H1 (cell line): Measurements from ENCODE around the gene ALPL. TPM values are rescaled to one million over a fixed set of nuclear protein-coding genes. Genes with fewer than 3 reads are reported as not detected.
A peak's percentile ranks its signal among the peaks of the same experiment; 100 is the strongest.

Experiments used
- CTCF ChIA-PET: fragments of 300-600 bp; sonication (Branson Sonifier 250); formaldehyde crosslinking; loops from one replicate; lab custom pipeline; 2021; ENCODE audit not compliant: partially characterized antibody; lab: Charles Lee
- POLR2A ChIA-PET: fragments of 300-600 bp; sonication (Branson Sonifier 250); formaldehyde crosslinking; loops from one replicate; lab custom pipeline; 2021; ENCODE audit warnings: inconsistent platforms; ENCODE audit not compliant: partially characterized antibody; lab: Charles Lee
- DNase-seq, 2 experiments: peaks; one replicate each; pipeline versions ENCODE4 v3.0.0 to v3.0.0-alpha.2; 2010 to 2022; ENCODE audit warnings: low spot score in 2 of 2, low read depth in 1 of 2, mixed read lengths in 1 of 2
- FAIRE-seq: peaks from 2 replicates; lab custom pipeline; 2011; peaks lifted over from hg19 to GRCh38; lab: Jason Lieb, UNC
- H2AFZ ChIP-seq: 2 replicates; pipeline ENCODE4 v1.8.1; 2012; ENCODE audit warnings: low read length, inconsistent platforms
- H2AK5ac ChIP-seq: 2 replicates; pipeline ENCODE4 v1.6.1; 2013; ENCODE audit warnings: low read depth, low read length
- H2BK120ac ChIP-seq: replicated peaks from 2 replicates; pipeline ENCODE3; 2013; ENCODE audit warnings: low read depth, low read length, inconsistent platforms
- H2BK12ac ChIP-seq: 2 replicates; pipeline ENCODE4 v1.6.1; 2013; ENCODE audit warnings: low read depth, low read length
- H2BK15ac ChIP-seq: 2 replicates; pipeline ENCODE4 v1.6.1; 2013; ENCODE audit warnings: low read length
- H2BK20ac ChIP-seq: 2 replicates; pipeline ENCODE4 v1.6.1; 2013; ENCODE audit warnings: low read length
- H2BK5ac ChIP-seq: 2 replicates; pipeline ENCODE4 v1.6.1; 2013; ENCODE audit warnings: low read depth, low read length
- H3K14ac ChIP-seq: 2 replicates; pipeline ENCODE4 v1.6.1; 2013; ENCODE audit warnings: inconsistent platforms; ENCODE audit not compliant: insufficient read length
- H3K18ac ChIP-seq: 2 replicates; pipeline ENCODE4 v1.6.1; 2013; ENCODE audit warnings: low read length; ENCODE audit errors: extremely low read depth
- H3K23ac ChIP-seq: 2 replicates; pipeline ENCODE4 v1.6.1; 2013; ENCODE audit warnings: inconsistent platforms; ENCODE audit not compliant: insufficient read length
- H3K23me2 ChIP-seq: 2 replicates; pipeline ENCODE4 v1.6.1; 2013; ENCODE audit warnings: low read depth, low read length
- H3K27ac ChIP-seq: 2 replicates; pipeline ENCODE4 v1.6.1; 2011; ENCODE audit warnings: low read depth, low read length, inconsistent platforms
- H3K27me3 ChIP-seq, 4 experiments: replicated peaks in 1 of 4; 1 replicate in 1 of 4; 2 replicates in 3 of 4; pipeline versions ENCODE4 v1.6.1 to v1.8.1; 2011 to 2013; ENCODE audit warnings: low read length in 3 of 4, mild to moderate bottlenecking in 3 of 4, inconsistent platforms in 2 of 4, mixed read lengths in 2 of 4, moderate library complexity in 1 of 4; ENCODE audit not compliant: control insufficient read depth in 3 of 4, insufficient read depth in 3 of 4; ENCODE audit errors: extremely low read depth in 1 of 4
- H3K36me3 ChIP-seq, 4 experiments: 2 replicates each; pipeline versions ENCODE4 v1.6.1 to v1.8.1; 2011 to 2013; ENCODE audit warnings: mild to moderate bottlenecking in 4 of 4, low read length in 3 of 4, moderate library complexity in 2 of 4, control low read depth in 1 of 4, inconsistent platforms in 1 of 4; ENCODE audit not compliant: insufficient read depth in 4 of 4, control insufficient read depth in 2 of 4
- H3K4ac ChIP-seq: replicated peaks from 2 replicates; pipeline ENCODE3; 2013; ENCODE audit warnings: low read length, low read depth, mixed read lengths, inconsistent platforms; ENCODE audit not compliant: insufficient read length
- H3K4me1 ChIP-seq, 4 experiments: replicated peaks in 1 of 4; 1 replicate in 1 of 4; 2 replicates in 3 of 4; pipeline versions ENCODE4 v1.6.1 to v1.8.1; 2011 to 2013; ENCODE audit warnings: low read length in 3 of 4, inconsistent platforms in 2 of 4, mixed read lengths in 1 of 4; ENCODE audit not compliant: insufficient read depth in 4 of 4, control insufficient read depth in 3 of 4
- H3K4me2 ChIP-seq, 2 experiments: 2 replicates each; pipeline versions ENCODE4 v1.6.1 to v1.8.1; 2011 to 2013; ENCODE audit warnings: low read depth in 2 of 2, low read length in 2 of 2, control low read depth in 1 of 2, inconsistent platforms in 1 of 2, mild to moderate bottlenecking in 1 of 2; ENCODE audit not compliant: insufficient read depth in 1 of 2
- H3K4me3 ChIP-seq, 4 experiments: fragments of 200-600, 300-600 bp in 1 of 4; sonication (generic), shearing (Covaris generic), sonication (Bioruptor Twin) in 1 of 4; 2 replicates each; pipeline versions ENCODE4 v1.5.1 to v1.8.1; 2011 to 2016; ENCODE audit warnings: low read length in 4 of 4, low read depth in 3 of 4, control low read depth in 2 of 4, inconsistent platforms in 2 of 4, mild to moderate bottlenecking in 2 of 4, mixed read lengths in 1 of 4, moderate library complexity in 1 of 4; ENCODE audit not compliant: insufficient read depth in 2 of 4; ENCODE audit errors: extremely low read depth in 1 of 4
- H3K56ac ChIP-seq: replicated peaks from 2 replicates; pipeline ENCODE3; 2013; ENCODE audit warnings: low read depth, mild to moderate bottlenecking, mixed read lengths, low read length, inconsistent platforms; ENCODE audit not compliant: insufficient read length
- H3K79me1 ChIP-seq: 2 replicates; pipeline ENCODE4 v1.6.1; 2013; ENCODE audit warnings: low read depth, low read length, control low read depth
- H3K79me2 ChIP-seq, 2 experiments: 2 replicates each; pipeline versions ENCODE4 v1.6.1 to v1.8.1; 2012 to 2013; ENCODE audit warnings: low read length in 2 of 2, mild to moderate bottlenecking in 2 of 2, inconsistent platforms in 1 of 2; ENCODE audit not compliant: insufficient read depth in 2 of 2, control insufficient read depth in 1 of 2
- H3K9ac ChIP-seq, 4 experiments: replicated peaks in 1 of 4; 1 replicate in 1 of 4; 2 replicates in 3 of 4; pipeline versions ENCODE4 v1.6.1 to v1.8.1; 2011 to 2013; ENCODE audit warnings: low read depth in 3 of 4, low read length in 3 of 4, control low read depth in 2 of 4, mild to moderate bottlenecking in 2 of 4, moderate library complexity in 2 of 4, inconsistent platforms in 1 of 4; ENCODE audit errors: extremely low read depth in 1 of 4
- H3K9me3 ChIP-seq, 2 experiments: 2 replicates each; pipeline versions ENCODE4 v1.6.1 to v1.8.1; 2012 to 2013; ENCODE audit warnings: mild to moderate bottlenecking in 2 of 2, moderate library complexity in 2 of 2, control low read depth in 1 of 2, inconsistent platforms in 1 of 2, low read depth in 1 of 2, low read length in 1 of 2, mixed read lengths in 1 of 2; ENCODE audit not compliant: insufficient read depth in 2 of 2
- H4K20me1 ChIP-seq, 2 experiments: replicated peaks in 1 of 2; 2 replicates each; pipeline versions ENCODE3 to v1.8.1; 2011 to 2013; ENCODE audit warnings: inconsistent platforms in 2 of 2, low read length in 2 of 2, mild to moderate bottlenecking in 1 of 2; ENCODE audit not compliant: insufficient read depth in 2 of 2, control insufficient read depth in 1 of 2
- H4K5ac ChIP-seq: 2 replicates; pipeline ENCODE4 v1.6.1; 2013; ENCODE audit warnings: low read length, low read depth, mixed read lengths, inconsistent platforms; ENCODE audit not compliant: insufficient read length
- H4K8ac ChIP-seq: 2 replicates; pipeline ENCODE4 v1.8.0; 2013; ENCODE audit warnings: mild to moderate bottlenecking, moderate library complexity, low read length, inconsistent platforms; ENCODE audit not compliant: insufficient read depth; ENCODE audit errors: extremely low read depth
- H4K91ac ChIP-seq: replicated peaks from 2 replicates; pipeline ENCODE3; 2013; ENCODE audit warnings: low read length, mixed read lengths, inconsistent platforms; ENCODE audit not compliant: insufficient read length
- BRCA1 ChIP-seq: IDR thresholded peaks from 2 replicates; pipeline ENCODE4 v1.6.1; 2012; ENCODE audit warnings: low read depth, low read length, improper control_type of control experiment
- CEBPB ChIP-seq: IDR thresholded peaks from 2 replicates; pipeline ENCODE4 v1.6.1; 2012; ENCODE audit warnings: low read depth, low read length
- EP300 ChIP-seq, 2 experiments: IDR thresholded peaks; 1 replicate in 1 of 2; 2 replicates in 1 of 2; pipeline ENCODE4 v1.6.1; 2011 to 2012; ENCODE audit warnings: low read depth in 2 of 2, low read length in 2 of 2, mild to moderate bottlenecking in 2 of 2, borderline replicate concordance in 1 of 2, inconsistent platforms in 1 of 2, moderate library complexity in 1 of 2
- HDAC6 ChIP-seq: IDR thresholded peaks from one replicate; pipeline ENCODE4 v1.7.1; 2012; ENCODE audit warnings: low read depth, mild to moderate bottlenecking, inconsistent platforms, low read length, moderate library complexity
- KDM4A ChIP-seq: IDR thresholded peaks from one replicate; pipeline ENCODE4 v1.7.1; 2012; ENCODE audit warnings: low read depth, mild to moderate bottlenecking, moderate library complexity, low read length, inconsistent platforms; ENCODE audit not compliant: severe bottlenecking
- POLR2AphosphoS5 ChIP-seq: IDR thresholded peaks from 2 replicates; pipeline ENCODE4 v1.6.1; 2011; ENCODE audit warnings: low read depth, low read length
- RFX5 ChIP-seq: IDR thresholded peaks from 2 replicates; pipeline ENCODE4 v1.6.1; 2011; ENCODE audit warnings: low read depth, low read length, improper control_type of control experiment, borderline replicate concordance
- SAP30 ChIP-seq: fragments of 300-600 bp; sonication (generic); IDR thresholded peaks from 2 replicates; pipeline ENCODE4 v1.7.1; 2012; ENCODE audit warnings: low read length, moderate library complexity, mild to moderate bottlenecking, inconsistent platforms; ENCODE audit not compliant: insufficient read depth, insufficient replicate concordance
- SP2 ChIP-seq: IDR thresholded peaks from 2 replicates; pipeline ENCODE4 v1.6.1; 2012; ENCODE audit warnings: mild to moderate bottlenecking, low read length, inconsistent platforms
- SP4 ChIP-seq: IDR thresholded peaks from 2 replicates; pipeline ENCODE4 v1.6.1; 2012; ENCODE audit warnings: low read length, inconsistent platforms
- SRF ChIP-seq: IDR thresholded peaks from 2 replicates; pipeline ENCODE4 v1.6.1; 2011; ENCODE audit warnings: mild to moderate bottlenecking, low read depth, low read length, moderate library complexity
- TCF12 ChIP-seq: IDR thresholded peaks from 2 replicates; pipeline ENCODE4 v1.6.1; 2011; ENCODE audit warnings: low read depth, mild to moderate bottlenecking, low read length
- YY1 ChIP-seq: IDR thresholded peaks from 2 replicates; pipeline ENCODE4 v1.6.1; 2011; ENCODE audit warnings: low read depth, mild to moderate bottlenecking, low read length
- WGBS, 2 experiments: shearing (Covaris generic) in 1 of 2; methylation state at CpG; one replicate each; pipeline versions ENCODE4 v1.1.6 to v1.1.7; 2013 to 2015; ENCODE audit warnings: low lambda C conversion rate in 2 of 2, mixed read lengths in 2 of 2, inconsistent platforms in 1 of 2, low coverage in 1 of 2, missing lambda C conversion rate in 1 of 2; ENCODE audit not compliant: insufficient replicate concordance in 2 of 2, insufficient coverage in 1 of 2, insufficient read length in 1 of 2; ENCODE audit errors: extremely low coverage in 1 of 2, missing lambda C conversion rate in 1 of 2; 5-methylcytosine and 5-hydroxymethylcytosine counted together
- polyA plus RNA-seq, 7 experiments: library from polyadenylated mRNA; depleted of rRNA in 3 of 7; stranded (reverse) in 5 of 7; unstranded in 2 of 7; fragments of >200 nt in 5 of 7; fragments of 200-250 nt in 2 of 7; gene quantifications; 1 replicate in 5 of 7; 2 replicates in 1 of 7; 4 replicates in 1 of 7; pipeline versions ENCODE4 v1.2.1 to v1.2.3, GENCODE V29; 2011 to 2013; ENCODE audit warnings: missing spikeins in 2 of 7, mixed read lengths in 2 of 7
- total RNA-seq: library from RNA; stranded (reverse); fragmentation: NEBNext Ultra II Directional; extraction: Animal tissue kit (Norgen Biotek cat#: 25700); gene quantifications from 2 replicates; pipeline ENCODE4 v1.2.1, GENCODE V29; 2021

ALPL gene
- total and polyA plus RNA-seq, 2 of the 8 experiments (the other 6 are each of a cell fraction or from before 2014, with no cell fraction given) = 175 to 362 TPM

- DNase-seq (no peak), FAIRE-seq (no peak)
- Histone ChIP-seq H4K8ac (peak overlapping the region; percentile 73; the same call in 1 of the 2 replicates), H3K23ac (no peak overlapping the region), H2AFZ (no peak overlapping the region), H2BK120ac (no peak overlapping the region), H3K4me3 (no peak overlapping the region), H2BK20ac (no peak overlapping the region), H3K79me1 (no peaks in the 10 kb centered on the region; the same call in none of the 2 replicates), H2BK5ac (no peak overlapping the region), H2BK12ac (no peak overlapping the region), H2BK15ac (no peak overlapping the region), H3K9me3 (no peaks in the 10 kb centered on the region), H4K91ac (no peak overlapping the region), H3K4me2 (no peak overlapping the region), H3K23me2 (peaks cover 3% of the 10 kb centered on the region; the same call in 1 of the 2 replicates), H4K20me1 (peaks cover 2 to 6% of the 10 kb centered on the region in 2 experiments), H3K27ac (no peak overlapping the region), H3K9ac (no peak overlapping the region), H3K56ac (no peak overlapping the region), H4K5ac (peak overlapping the region; percentile 7), H3K36me3 (peaks cover 0 to 4% (median 2%) of the 10 kb centered on the region in 4 experiments; a peak in 4 of 8 replicates), H2AK5ac (no peak overlapping the region), H3K27me3 (no peaks in the 10 kb centered on the region; a peak in 2 of 7 replicates), H3K4me1 (peaks cover 2 to 7% (median 4%) of the 10 kb centered on the region in 4 experiments; a peak in 6 of 7 replicates), H3K79me2 (no peaks in the 10 kb centered on the region), H3K14ac (no peak overlapping the region), H3K4ac (no peak overlapping the region), H3K18ac (no peak overlapping the region; the same call in 1 of the 2 replicates)
- ChIA-PET CTCF (interaction anchor here (0.6 to 4.8 kb wide), 20 partner anchors 11 to 398 kb away, joined by 3 to 49 read pairs (median 3); partner anchors contain the start of gene ALPL), POLR2A (interaction anchor here (0.7 to 1.5 kb wide), 4 partner anchors 20 to 69 kb away, joined by 3 to 5 read pairs (median 4); no protein-coding TSS in a partner anchor)
- WGBS, 2 experiments = 92% methylated on average over 16 of the region's 18 CpGs; no CpG with 5 or more reads in 1 of the 2 experiments
- TF ChIP-seq HDAC6 = no peak
- no peak for TF ChIP-seq SP4
- no peak for TF ChIP-seq POLR2AphosphoS5
- TF ChIP-seq SAP30 = no peak
- TF ChIP-seq BRCA1 = no peak
- TF ChIP-seq RFX5 = no peak
- TF ChIP-seq SRF = no peak
- TF ChIP-seq KDM4A = no peak
- no peak for TF ChIP-seq YY1
- no peak for TF ChIP-seq EP300 (IDR thresholded peaks at IDR 0.05; ENCODE audit: borderline replicate concordance in 1 of 2, low read depth in 2 of 2, low read length in 2 of 2)
- no peak for TF ChIP-seq SP2
- TF ChIP-seq CEBPB = no peak
- no peak for TF ChIP-seq TCF12
Observed at GRCh38 chr1:21575351-21575942, 66.2 kb downstream of the ALPL start.
